Subcutaneous abdominal adipose tissue (tissue), 5 donors: Measurements from ENCODE around the gene SHE.
"Not testable (repeated sequence)": the region's sequence is repeated elsewhere in the genome, so short reads cannot be mapped to it uniquely, and the experiment has no call there.

ENCODE experiments used
- H3K27ac ChIP-seq: one replicate; pipeline ENCODE4 v1.7.0; 2013; ENCODE audit warnings: low read depth, mild to moderate bottlenecking, inconsistent platforms, low read length, moderate library complexity
- H3K27me3 ChIP-seq, 5 donors: one replicate each; pipeline ENCODE4 v1.7.0; 2013; ENCODE audit warnings: low read length in 5 of 5, inconsistent platforms in 1 of 5; ENCODE audit not compliant: control insufficient read depth in 5 of 5, insufficient read depth in 4 of 5
- H3K36me3 ChIP-seq, 5 donors: one replicate each; pipeline ENCODE4 v1.7.0; 2013; ENCODE audit warnings: low read length in 5 of 5; ENCODE audit not compliant: control insufficient read depth in 5 of 5, insufficient read depth in 5 of 5
- H3K4me1 ChIP-seq, 5 donors: one replicate each; pipeline ENCODE4 v1.7.0; 2013; ENCODE audit warnings: low read length in 5 of 5, mild to moderate bottlenecking in 3 of 5, moderate library complexity in 1 of 5; ENCODE audit not compliant: control insufficient read depth in 5 of 5, insufficient read depth in 5 of 5
- H3K4me3 ChIP-seq, 5 donors: one replicate each; pipeline ENCODE4 v1.7.0; 2013; ENCODE audit warnings: low read length in 5 of 5, low read depth in 1 of 5
- H3K9ac ChIP-seq, 5 donors: one replicate each; pipeline ENCODE4 v1.7.0; 2013; ENCODE audit warnings: low read length in 5 of 5, mild to moderate bottlenecking in 4 of 5, moderate library complexity in 3 of 5
- H3K9me3 ChIP-seq, 5 donors: one replicate each; pipeline ENCODE4 v1.7.0; 2013; ENCODE audit warnings: low read length in 5 of 5; ENCODE audit not compliant: control insufficient read depth in 5 of 5
- donor health status: healthy.
- donor health status: healthy.
- donor health status: healthy.
- donor health status: healthy.
- donor health status: healthy.

The SHE gene

DNA sequence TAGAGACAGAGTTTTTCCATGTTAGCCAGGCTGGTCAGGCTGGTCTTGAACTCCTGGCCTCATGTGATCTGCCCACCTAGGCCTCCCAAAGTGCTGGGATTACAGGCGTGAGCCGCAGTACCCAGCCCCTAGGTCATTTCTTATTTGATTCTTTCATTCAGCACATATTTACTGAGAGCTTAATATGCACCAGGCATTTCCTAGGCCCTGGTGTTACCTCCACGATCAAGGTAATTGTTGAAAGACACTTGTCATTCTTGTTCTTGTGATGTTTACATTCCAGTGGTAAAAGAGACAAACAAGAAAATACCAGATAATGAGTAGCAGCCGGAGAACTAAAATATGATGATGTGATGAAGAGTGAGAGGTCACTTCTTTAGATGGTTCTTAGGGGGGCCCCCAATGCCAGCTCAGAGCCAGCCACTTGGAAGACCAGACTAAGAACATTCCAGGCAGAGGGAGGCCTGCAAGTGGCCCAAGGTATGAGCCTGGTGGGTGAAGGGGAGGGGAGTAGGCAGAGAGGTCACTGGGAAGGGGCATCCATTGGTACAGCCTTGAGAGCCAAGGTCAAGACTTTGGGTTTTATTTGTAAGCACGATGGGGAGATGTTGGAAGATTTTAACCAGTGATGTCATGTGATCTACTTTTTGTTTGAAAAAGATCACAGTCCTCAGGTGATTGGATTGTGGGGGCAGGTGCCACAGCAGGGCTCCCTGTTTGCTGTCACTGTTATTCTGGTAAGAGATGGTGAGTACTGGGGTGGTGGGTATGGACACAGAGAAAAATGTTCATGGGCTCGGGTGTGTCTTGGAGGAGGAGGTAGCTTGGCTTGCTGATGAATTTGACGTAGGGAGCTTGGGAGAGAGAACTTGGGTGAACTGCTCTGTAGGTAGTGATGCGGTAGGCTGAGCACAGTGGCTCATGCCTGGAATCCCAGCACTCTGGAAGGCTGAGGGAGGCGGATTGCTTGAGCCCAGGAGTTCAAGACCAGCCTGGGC lies 37.6 kb upstream of the SHE start:
- H3K27me3 ChIP-seq = peaks cover 0 to 5% (median 0%) of the 10 kb centered on the region in 5 donors
- no peak overlapping the region for H3K27ac ChIP-seq
- H3K9me3 ChIP-seq = peaks cover 0 to 2% (median 0%) of the 10 kb centered on the region in 5 donors
- H3K36me3 ChIP-seq = peaks cover 0 to 9% (median 4%) of the 10 kb centered on the region in 5 donors
- no peak overlapping the region for H3K4me3 ChIP-seq
- peaks cover 0 to 5% (median 0%) of the 10 kb centered on the region in 5 donors for H3K4me1 ChIP-seq
- no peak overlapping the region for H3K9ac ChIP-seq

DNA sequence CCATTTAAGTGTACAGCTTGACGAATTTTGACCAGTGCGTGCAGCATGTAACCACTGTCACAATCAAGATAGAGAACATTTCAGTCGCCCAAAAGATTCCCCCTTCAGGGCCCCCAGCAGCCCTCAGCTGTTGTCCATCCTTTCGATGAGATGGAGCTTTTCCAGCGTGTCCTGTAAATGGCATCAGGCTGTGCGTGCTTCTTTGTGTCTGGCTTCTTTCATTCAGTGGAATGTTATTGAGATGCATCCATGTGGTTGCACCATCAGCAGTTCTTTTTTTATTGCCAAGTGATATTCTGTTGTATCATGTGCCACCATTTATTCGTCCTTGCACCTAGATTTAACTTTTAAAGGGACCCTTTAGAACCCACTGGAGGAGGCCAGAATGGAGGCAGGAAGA lies 34.4 kb upstream of the SHE start:
- Histone ChIP-seq H3K4me3 (no peak overlapping the region), H3K9ac (no peak overlapping the region), H3K4me1 (no peaks in the 10 kb centered on the region), H3K36me3 (peaks cover 0 to 12% (median 0%) of the 10 kb centered on the region in 5 donors), H3K9me3 (peaks cover 0 to 2% (median 0%) of the 10 kb centered on the region in 5 donors), H3K27me3 (peaks cover 0 to 4% (median 0%) of the 10 kb centered on the region in 5 donors), H3K27ac (no peak overlapping the region)

DNA sequence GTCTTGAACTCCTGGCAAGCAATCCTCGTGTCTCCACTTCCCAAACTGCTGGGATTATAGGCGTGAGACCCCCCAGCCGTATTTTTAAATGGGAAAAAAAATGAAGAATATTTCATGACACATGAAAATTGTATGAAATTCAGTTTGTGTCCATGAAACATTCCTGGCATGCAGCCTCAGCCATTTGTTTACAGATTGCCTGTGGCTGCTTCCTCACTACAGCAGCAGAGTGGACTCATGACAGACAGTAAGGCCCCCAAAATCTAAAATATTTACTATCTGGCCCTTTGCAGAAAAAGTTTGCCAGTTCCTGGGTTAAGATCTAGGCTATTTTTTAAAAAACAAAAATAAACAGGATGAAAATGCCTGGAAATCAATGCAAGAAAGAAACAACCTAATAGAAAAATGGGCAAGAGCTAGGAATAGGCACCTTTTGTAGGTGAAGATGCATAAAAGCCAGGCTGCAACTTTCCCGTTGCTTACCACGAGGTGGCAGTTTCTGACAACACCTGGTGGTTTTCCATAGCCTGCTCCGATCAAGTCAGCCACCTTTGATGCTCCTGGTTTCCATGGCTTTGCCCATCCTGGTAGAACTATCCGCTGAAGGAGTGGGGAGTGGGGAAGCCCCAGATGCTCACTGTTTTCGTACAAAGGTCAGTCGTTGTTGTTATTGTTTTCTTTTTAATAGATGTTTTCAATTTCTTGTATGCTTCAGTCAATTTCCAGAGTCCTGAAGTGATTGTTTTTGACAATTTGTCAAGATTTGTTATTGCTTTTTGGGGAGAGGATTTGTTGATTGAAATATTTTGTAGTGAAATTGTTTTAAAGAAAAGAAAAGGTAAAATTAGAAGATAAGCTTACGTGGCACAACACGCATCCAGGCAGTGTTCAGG lies 32.0 kb upstream of the SHE start:
- no peak overlapping the region for H3K9ac ChIP-seq
- H3K27ac ChIP-seq = no peak overlapping the region
- peaks cover 0 to 8% (median 0%) of the 10 kb centered on the region in 5 donors for H3K36me3 ChIP-seq
- no peaks in the 10 kb centered on the region for H3K4me1 ChIP-seq
- H3K27me3 ChIP-seq = no peaks in the 10 kb centered on the region
- peaks cover 0 to 2% (median 0%) of the 10 kb centered on the region in 5 donors for H3K9me3 ChIP-seq
- H3K4me3 ChIP-seq = no peak overlapping the region

DNA sequence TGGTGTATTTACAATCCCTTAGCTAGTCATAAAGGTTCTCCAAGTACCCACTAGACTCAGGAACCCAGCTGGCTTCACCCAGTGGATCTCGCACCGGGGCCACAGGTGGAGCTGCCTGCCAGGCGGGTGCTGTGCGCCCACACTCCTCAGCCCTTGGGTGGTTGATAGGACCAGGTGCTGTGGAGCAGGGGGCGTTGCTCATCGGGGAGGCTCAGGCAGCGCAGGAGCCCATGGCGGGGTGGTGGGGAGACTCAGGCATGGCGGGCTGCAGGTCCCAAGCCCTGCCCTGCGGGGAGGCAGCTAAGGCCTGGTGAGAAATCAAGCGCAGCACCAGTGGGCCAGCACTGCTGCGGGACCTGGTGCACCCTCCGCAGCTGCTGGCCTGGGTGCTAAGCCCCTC lies 29.7 kb upstream of the SHE start:
- H3K4me1 ChIP-seq, H3K27me3 ChIP-seq, H3K4me3 ChIP-seq, H3K9me3 ChIP-seq, H3K9ac ChIP-seq, H3K36me3 ChIP-seq, H3K27ac ChIP-seq: not testable (repeated sequence)

DNA sequence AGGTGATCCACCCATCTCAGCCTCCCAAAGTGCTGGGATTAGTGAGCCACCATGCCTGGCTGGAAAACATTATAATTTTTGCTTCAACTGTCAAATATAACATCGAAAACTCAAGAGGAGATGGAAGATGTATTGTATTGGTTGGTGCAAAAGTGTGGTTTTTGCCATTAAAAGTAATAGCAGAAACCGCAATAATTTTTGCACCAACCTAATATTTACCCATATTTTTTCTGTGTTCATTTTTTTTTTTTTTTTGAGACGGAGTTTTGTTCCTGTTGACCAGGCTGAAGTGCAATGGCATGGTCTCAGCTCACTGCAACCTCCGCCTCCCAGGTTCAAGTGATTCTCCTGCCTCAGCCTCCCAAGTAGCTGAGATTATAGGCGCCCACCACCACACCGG lies 27.1 kb upstream of the SHE start:
- Histone ChIP-seq H3K36me3 (peaks cover 0 to 8% (median 0%) of the 10 kb centered on the region in 5 donors), H3K4me3 (no peak overlapping the region), H3K9me3 (no peaks in the 10 kb centered on the region), H3K9ac (no peak overlapping the region), H3K4me1 (peaks cover 0 to 5% (median 0%) of the 10 kb centered on the region in 5 donors), H3K27ac (no peak overlapping the region), H3K27me3 (no peaks in the 10 kb centered on the region)

DNA sequence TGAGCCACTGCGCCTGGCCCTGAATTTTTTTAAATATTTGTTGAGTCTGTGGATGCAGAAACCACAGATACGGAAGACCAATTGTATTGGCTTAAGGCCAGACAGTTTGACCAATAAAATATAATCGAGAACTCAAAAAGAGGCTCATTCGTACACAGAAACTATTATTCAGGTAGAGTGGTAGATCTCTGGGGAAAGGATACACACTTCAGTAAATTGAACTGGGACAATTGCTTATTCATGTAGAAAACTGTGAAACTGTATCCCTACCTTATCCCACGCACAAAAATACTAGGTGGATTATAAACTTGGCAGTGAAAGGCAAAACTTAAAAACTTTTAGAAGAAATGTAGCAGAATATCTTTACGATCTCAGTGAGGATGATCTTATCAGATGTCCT lies 25.0 kb upstream of the SHE start:
- Histone ChIP-seq H3K4me3 (no peak overlapping the region), H3K9me3 (peaks cover 0 to 2% (median 0%) of the 10 kb centered on the region in 5 donors), H3K9ac (no peak overlapping the region), H3K27me3 (peaks cover 0 to under 1% (median 0%) of the 10 kb centered on the region in 5 donors), H3K4me1 (peaks cover 0 to 7% (median 0%) of the 10 kb centered on the region in 5 donors), H3K36me3 (peaks cover 0 to 10% (median 0%) of the 10 kb centered on the region in 5 donors), H3K27ac (no peak overlapping the region)

DNA sequence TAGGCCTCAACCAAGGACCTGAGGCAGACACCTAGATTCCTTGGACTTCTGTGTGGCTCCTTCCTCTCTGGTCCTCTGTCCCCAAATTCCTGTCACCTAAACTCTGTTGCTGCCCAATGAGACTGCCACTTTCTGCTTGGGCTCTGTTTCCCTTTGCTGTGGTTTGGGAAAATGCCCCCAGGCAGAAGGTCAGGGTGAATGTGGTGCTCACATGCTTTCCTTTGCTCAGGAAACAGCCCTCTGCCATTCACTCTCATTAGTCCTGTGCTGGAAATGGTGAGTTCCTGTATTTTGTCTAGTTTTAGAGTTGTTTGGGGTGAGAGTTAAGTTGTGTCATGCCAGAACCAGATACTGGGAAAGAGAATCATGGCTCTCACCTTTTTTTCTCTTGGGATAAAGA lies 22.7 kb upstream of the SHE start:
- no peak overlapping the region for H3K27ac ChIP-seq

DNA sequence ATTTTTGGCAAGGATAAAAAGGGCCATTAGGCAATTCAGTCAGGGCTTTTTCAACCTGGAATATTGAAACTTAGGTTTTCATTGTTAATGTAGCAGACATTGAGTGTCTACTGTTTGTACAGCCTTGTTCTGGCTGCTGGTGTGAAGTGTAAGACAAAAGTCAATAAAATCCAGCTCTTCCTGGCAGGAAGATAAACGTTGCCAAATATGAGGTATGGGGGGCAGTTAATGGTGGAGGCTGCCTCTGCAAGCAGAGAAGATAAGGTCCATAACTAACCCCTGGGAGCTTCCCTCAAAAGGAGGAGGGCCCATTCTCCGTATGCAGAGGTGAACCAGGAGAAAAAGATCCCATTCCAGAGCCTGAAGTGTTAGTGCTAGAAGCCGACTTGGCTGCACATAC lies 19.5 kb upstream of the SHE start:
- Histone ChIP-seq H3K9me3 (peaks cover 0 to 2% (median 0%) of the 10 kb centered on the region in 5 donors), H3K4me3 (peak overlapping the region in 1 of 5 donors; percentile 3), H3K27me3 (peaks cover 0 to 4% (median 0%) of the 10 kb centered on the region in 5 donors), H3K36me3 (peaks cover 0 to 6% (median 0%) of the 10 kb centered on the region in 5 donors), H3K9ac (no peak overlapping the region), H3K27ac (no peak overlapping the region), H3K4me1 (peaks cover 0 to 35% (median 6%) of the 10 kb centered on the region in 5 donors)

More for the DNA sequence above, 22.7 kb upstream of the SHE start:
- no peak overlapping the region for H3K9ac ChIP-seq
- H3K27me3 ChIP-seq = peaks cover 0 to 4% (median 0%) of the 10 kb centered on the region in 5 donors
- H3K36me3 ChIP-seq = peaks cover 0 to 6% (median 0%) of the 10 kb centered on the region in 5 donors
- H3K4me1 ChIP-seq = peaks cover 0 to 30% (median 6%) of the 10 kb centered on the region in 5 donors
- H3K9me3 ChIP-seq = peaks cover 0 to 2% (median 0%) of the 10 kb centered on the region in 5 donors
- no peak overlapping the region for H3K4me3 ChIP-seq

DNA sequence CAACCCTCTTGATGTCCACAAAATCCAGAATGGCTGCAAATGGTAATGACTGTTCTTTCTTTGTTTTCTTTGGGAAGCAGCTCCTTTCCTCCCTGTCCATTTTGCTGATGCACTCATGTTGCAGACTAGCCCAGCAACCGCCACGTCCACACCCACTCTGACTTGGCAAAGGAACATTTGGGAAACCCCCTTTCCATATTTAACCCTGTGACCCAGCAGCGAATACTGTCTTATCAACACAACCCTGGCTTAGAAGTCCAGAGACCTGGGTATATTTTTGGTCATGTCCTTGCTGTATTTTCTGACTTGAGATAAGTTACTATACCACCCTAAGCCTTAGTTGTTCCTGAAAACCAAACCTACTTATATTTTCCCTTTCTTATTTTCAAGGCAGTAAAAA lies 18.1 kb upstream of the SHE start:
- H3K4me1 ChIP-seq = peaks cover 0 to 35% (median 6%) of the 10 kb centered on the region in 5 donors
- no peak overlapping the region for H3K4me3 ChIP-seq
- H3K9me3 ChIP-seq = peaks cover 0 to 2% (median 0%) of the 10 kb centered on the region in 5 donors
- H3K27ac ChIP-seq = no peak overlapping the region
- no peak overlapping the region for H3K9ac ChIP-seq
- H3K36me3 ChIP-seq = peaks cover 0 to 6% (median 0%) of the 10 kb centered on the region in 5 donors
- peaks cover 0 to 4% (median 0%) of the 10 kb centered on the region in 5 donors for H3K27me3 ChIP-seq
